Activated B cell treated with CpG ODN at 0.5 μM for 24 hours (primary cell): ENCODE measurements around the gene NARF. TPM values are rescaled to one million over a fixed set of nuclear protein-coding genes. Genes with fewer than 3 reads are reported as not detected.

ENCODE experiments used
- ATAC-seq: fragments of 200-7000 bp; cut with Tn5 transposase; one replicate; pipeline ENCODE4 v1.10.0; 2021; ENCODE audit warnings: low read depth, mild to moderate bottlenecking, moderate library complexity
- CTCF ChIA-PET: fragments of 350-600 bp; sonication (Branson Sonifier 250); formaldehyde crosslinking; loops from one replicate; lab custom pipeline; 2021; ENCODE audit warnings: antibody characterized with exemption; lab: Charles Lee
- POLR2A ChIA-PET: fragments of 350-600 bp; sonication (Branson Sonifier 250); formaldehyde crosslinking; loops from one replicate; lab custom pipeline; 2021; ENCODE audit warnings: antibody characterized with exemption; lab: Charles Lee
- DNase-seq: peaks from one replicate; pipeline ENCODE4 v3.0.0; 2022
- H3K27ac Mint-ChIP-seq: one replicate; pipeline ENCODE4 v1.8.0; 2020; ENCODE audit warnings: mixed read lengths
- H3K27me3 Mint-ChIP-seq: one replicate; pipeline ENCODE4 v1.8.0; 2021; ENCODE audit warnings: mixed read lengths
- H3K36me3 Mint-ChIP-seq: one replicate; pipeline ENCODE4 v1.8.0; 2021; ENCODE audit warnings: low read depth, mixed read lengths
- H3K4me1 Mint-ChIP-seq: one replicate; pipeline ENCODE4 v1.8.0; 2021; ENCODE audit warnings: mixed read lengths
- H3K4me3 Mint-ChIP-seq: one replicate; pipeline ENCODE4 v1.8.0; 2020; ENCODE audit warnings: mild to moderate bottlenecking, mixed read lengths
- H3K9me3 Mint-ChIP-seq: one replicate; pipeline ENCODE4 v1.8.0; 2020; ENCODE audit warnings: mixed read lengths
- intact Hi-C: fragments of 100-400 bp; cut with micrococcal nuclease; formaldehyde crosslinking; loops from one replicate; pipeline ENCODE4 v1.15.1; 2024
- total RNA-seq: library from RNA; stranded (reverse); gene quantifications from 2 replicates; pipeline ENCODE4 v1.2.3, GENCODE V29; 2022
- TF ChIP-seq, protein P1 (sequence below): fragments of 200-600 bp; IDR thresholded peaks from one replicate; pipeline ENCODE4 v1.8.0; 2022; ENCODE audit warnings: antibody characterized with exemption, mild to moderate bottlenecking

The NARF gene
- total RNA-seq, 1 donor from 2014 or later: 81.9 TPM

DNA sequence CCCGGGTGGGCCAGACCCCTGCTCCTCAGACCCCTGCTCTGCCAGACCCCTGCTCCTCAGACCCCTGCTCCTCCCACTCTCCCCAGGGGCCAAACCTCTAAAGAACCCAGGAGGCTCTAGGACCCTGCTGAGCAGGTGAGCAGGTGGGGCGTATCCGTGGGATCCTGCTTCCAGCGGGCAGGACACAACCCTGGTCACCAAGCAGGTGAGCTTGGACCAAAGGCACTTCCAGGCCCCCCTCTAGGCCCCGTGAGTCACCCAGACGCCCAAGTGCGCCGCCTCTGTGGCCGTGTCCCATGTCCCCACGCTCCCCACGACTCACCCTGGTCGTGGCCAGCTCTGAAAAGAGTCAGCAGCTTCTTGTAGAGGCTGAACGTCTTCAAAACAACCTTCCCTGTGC lies 13.0 kb upstream of the NARF start:
- Mint-ChIP-seq H3K27ac (peak overlapping the region; percentile 12), H3K4me3 (no peak overlapping the region), H3K9me3 (no peaks in the 10 kb centered on the region), H3K4me1 (peaks cover 55% of the 10 kb centered on the region), H3K36me3 (peaks cover 60% of the 10 kb centered on the region), H3K27me3 (no peaks in the 10 kb centered on the region)
- DNase-seq: no peak
- TF ChIP-seq, protein P1, sequence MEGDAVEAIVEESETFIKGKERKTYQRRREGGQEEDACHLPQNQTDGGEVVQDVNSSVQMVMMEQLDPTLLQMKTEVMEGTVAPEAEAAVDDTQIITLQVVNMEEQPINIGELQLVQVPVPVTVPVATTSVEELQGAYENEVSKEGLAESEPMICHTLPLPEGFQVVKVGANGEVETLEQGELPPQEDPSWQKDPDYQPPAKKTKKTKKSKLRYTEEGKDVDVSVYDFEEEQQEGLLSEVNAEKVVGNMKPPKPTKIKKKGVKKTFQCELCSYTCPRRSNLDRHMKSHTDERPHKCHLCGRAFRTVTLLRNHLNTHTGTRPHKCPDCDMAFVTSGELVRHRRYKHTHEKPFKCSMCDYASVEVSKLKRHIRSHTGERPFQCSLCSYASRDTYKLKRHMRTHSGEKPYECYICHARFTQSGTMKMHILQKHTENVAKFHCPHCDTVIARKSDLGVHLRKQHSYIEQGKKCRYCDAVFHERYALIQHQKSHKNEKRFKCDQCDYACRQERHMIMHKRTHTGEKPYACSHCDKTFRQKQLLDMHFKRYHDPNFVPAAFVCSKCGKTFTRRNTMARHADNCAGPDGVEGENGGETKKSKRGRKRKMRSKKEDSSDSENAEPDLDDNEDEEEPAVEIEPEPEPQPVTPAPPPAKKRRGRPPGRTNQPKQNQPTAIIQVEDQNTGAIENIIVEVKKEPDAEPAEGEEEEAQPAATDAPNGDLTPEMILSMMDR: no peak
- intact Hi-C loops: no loop called here
- CTCF ChIA-PET: no interaction called here
- ATAC-seq: no peak
- POLR2A ChIA-PET: interaction anchor here (0.6 to 7.5 kb wide), 2 partner anchors 8 to 17 kb away, joined by 3 to 130 read pairs; no protein-coding TSS in a partner anchor

DNA sequence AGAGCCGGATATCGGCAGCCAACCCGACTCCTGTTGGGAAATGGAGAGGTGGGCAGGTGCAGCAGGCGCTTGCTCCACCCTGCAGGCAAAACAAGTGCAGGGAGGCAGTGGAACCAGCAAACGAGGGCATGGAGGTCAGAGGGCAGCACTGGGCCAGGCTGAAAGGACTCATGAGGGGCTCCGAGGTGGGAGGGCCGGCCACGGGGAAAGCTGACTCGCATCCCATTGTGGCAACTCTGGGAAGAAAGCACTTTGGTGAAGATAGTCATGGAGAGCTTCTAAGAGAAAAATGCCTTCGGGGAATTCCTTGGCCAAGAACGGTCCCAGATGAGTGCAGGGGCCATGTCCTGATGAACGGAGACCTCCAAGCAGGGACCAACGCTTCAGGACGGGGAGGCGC lies 12.4 kb upstream of the NARF start:
- Mint-ChIP-seq H3K36me3 (peaks cover 56% of the 10 kb centered on the region), H3K9me3 (no peaks in the 10 kb centered on the region), H3K27ac (peak overlapping the region; percentile 56), H3K4me1 (peaks cover 54% of the 10 kb centered on the region), H3K27me3 (no peaks in the 10 kb centered on the region), H3K4me3 (no peak overlapping the region)
- intact Hi-C loops: no loop called here
- no peak for DNase-seq
- ChIA-PET CTCF (interaction anchor here (0.7 kb wide), 1 partner anchor 100 kb away, joined by 3 read pairs; no protein-coding TSS in a partner anchor), POLR2A (interaction anchor here (0.6 to 7.5 kb wide), 3 partner anchors 8 to 18 kb away, joined by 3 to 130 read pairs (median 3); no protein-coding TSS in a partner anchor)
- TF ChIP-seq, protein P1: no peak
- no peak for ATAC-seq

DNA sequence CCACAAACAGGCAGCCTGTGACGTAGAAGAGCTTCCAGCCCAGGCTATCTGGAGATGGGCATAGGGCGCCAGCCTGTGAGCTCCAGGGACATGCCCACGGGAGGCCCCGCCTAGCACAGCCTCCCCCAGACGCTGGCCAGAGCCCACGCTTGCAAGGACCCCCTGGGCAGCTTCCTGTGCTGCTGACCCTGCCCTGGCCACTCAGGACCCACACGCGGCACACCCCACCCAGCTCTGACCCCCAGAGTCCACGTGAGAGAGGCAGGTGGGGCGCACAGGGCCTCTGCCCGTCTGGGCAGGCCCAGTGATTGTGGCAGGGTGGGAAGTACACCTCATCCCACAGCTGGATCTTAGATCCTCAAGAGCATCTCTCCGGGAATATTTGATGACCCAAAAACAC lies 11.9 kb upstream of the NARF start:
- Mint-ChIP-seq H3K4me1 (peaks cover 53% of the 10 kb centered on the region), H3K36me3 (peaks cover 56% of the 10 kb centered on the region), H3K27ac (peak overlapping the region; percentile 56), H3K9me3 (no peaks in the 10 kb centered on the region), H3K27me3 (no peaks in the 10 kb centered on the region), H3K4me3 (no peak overlapping the region)
- intact Hi-C loops: no loop called here
- ChIA-PET POLR2A (interaction anchor here (0.7 to 7.5 kb wide), 4 partner anchors 8 to 21 kb away, joined by 3 to 130 read pairs (median 52); partner anchors contain the start of gene NARF), CTCF (interaction anchor here (0.7 kb wide), 1 partner anchor 100 kb away, joined by 3 read pairs; no protein-coding TSS in a partner anchor)
- no peak for ATAC-seq
- TF ChIP-seq, protein P1: no peak
- DNase-seq: no peak

DNA sequence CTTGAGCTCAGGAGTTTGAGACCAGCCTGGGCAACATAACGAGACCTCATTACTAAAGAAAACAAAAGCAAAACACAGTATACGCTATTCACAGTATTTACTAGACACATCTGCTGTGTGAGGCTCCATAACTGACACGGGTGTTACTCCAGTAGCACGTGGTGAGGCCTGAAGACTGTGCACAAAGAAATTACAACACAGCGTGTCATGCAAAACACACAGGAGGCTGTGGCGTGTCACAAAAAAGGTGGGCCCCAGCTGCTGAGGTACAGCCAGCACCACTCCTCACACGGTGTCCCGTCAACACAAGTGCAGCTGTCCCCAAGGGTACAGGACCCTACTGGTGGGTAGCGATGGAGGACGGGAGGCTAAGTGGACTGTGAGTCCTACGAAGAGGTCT lies 10.7 kb upstream of the NARF start:
- POLR2A ChIA-PET: interaction anchor here (1.0 to 7.5 kb wide), 5 partner anchors 10 to 615 kb away, joined by 3 to 130 read pairs (median 62); partner anchors contain the start of genes FOXK2, HEXD, MCRIP1 and NARF
- CTCF ChIA-PET: interaction anchor here (1.9 kb wide), 1 partner anchor 28 kb away, joined by 4 read pairs; no protein-coding TSS in a partner anchor
- ATAC-seq (no peak), DNase-seq (no peak)
- Mint-ChIP-seq H3K9me3 (no peaks in the 10 kb centered on the region), H3K36me3 (peaks cover 49% of the 10 kb centered on the region), H3K27me3 (no peaks in the 10 kb centered on the region), H3K4me1 (peaks cover 46% of the 10 kb centered on the region), H3K27ac (peak overlapping the region; percentile 79), H3K4me3 (peak overlapping the region; percentile 25)
- intact Hi-C loops: no loop called here
- TF ChIP-seq, protein P1: no peak

DNA sequence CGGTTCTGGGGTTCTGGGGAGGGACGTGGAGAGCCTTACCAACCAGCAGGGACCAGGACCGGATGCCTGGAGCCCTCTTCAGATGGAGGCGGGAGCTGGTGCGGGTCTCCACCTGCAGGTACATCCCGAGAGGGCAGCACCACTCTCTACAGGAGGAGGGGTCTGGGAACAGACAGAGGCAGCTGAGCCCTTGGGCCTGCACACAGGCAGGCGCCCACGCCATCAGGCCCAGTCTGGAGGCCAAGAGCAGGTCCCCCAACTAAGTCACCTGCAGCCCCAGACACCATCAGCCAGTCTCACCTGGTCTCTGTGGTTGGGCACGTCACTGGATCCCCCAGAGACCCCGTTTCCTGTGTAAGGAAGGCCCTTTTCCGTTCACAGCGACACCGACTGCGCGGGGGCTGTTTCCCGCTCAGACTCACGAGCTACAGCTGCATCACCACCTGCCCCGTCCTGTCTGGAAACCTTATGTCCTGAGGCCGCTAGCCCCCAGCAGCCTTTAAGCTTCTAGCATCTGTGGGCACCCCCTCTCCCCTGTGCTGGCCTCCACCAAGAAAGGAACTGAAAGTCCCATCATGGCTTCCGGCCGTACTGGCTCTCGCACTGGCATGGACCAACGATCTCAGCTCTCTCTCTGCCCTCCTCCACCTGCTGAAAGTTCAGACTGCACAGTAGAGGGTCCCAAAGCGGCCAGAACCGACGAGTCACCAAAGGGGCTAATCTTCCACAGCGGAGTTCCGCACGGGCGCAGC lies 9.2 kb upstream of the NARF start:
- POLR2A ChIA-PET: interaction anchor here (0.6 to 7.5 kb wide), 27 partner anchors 10 to 932 kb away, joined by 3 to 130 read pairs (median 5); partner anchors contain the start of genes CENPX, DCXR, FOXK2 and HEXD
- ATAC-seq (peak; percentile 78), DNase-seq (peak; percentile 86)
- TF ChIP-seq, protein P1: no peak
- Mint-ChIP-seq H3K27me3 (no peaks in the 10 kb centered on the region), H3K4me3 (peak overlapping the region; percentile 94), H3K36me3 (peaks cover 39% of the 10 kb centered on the region), H3K4me1 (peaks cover 42% of the 10 kb centered on the region), H3K9me3 (no peaks in the 10 kb centered on the region), H3K27ac (peak overlapping the region; percentile 97)
- CTCF ChIA-PET: interaction anchor here (1.9 kb wide), 1 partner anchor 30 kb away, joined by 4 read pairs; no protein-coding TSS in a partner anchor
- intact Hi-C loops: loop anchor here (1.0 kb wide), 7 partner anchors 9 to 151 kb away; partner anchors contain the start of genes FOXK2, HEXD, NARF and OGFOD3
